ENCODE results near the gene E2F2.

GRCh38 chr1:23555986-23556634 is 25.1 kb upstream of the E2F2 start:
- TF ChIP-seq EZH2phosphoT487 (IDR thresholded peaks at IDR 0.05; ENCODE audit: insufficient read depth, low read depth) (no peak), EZH2 (IDR thresholded peaks at IDR 0.05; ENCODE audit: insufficient read depth, poor library complexity, severe bottlenecking) (no peak)
